HCT116 (cell line): ENCODE results near the gene COX20. TPM values are rescaled to one million over a fixed set of nuclear protein-coding genes. Genes with fewer than 3 reads are reported as not detected.

Experiments
- ATAC-seq: fragments of 200-7000 bp; cut with Tn5 transposase; 2 replicates; pipeline ENCODE4 v1.9.1; 2020; ENCODE audit warnings: mild to moderate bottlenecking, moderate library complexity
- BruUV-seq: library from RNA; stranded (reverse); fragments of 400-500 nt; replicated peaks from 2 replicates; lab custom pipeline; 2021; lab: Mats Ljungman, UMichigan
- CTCF ChIA-PET: fragments of 300-600 bp; sonication (Branson Sonifier 250); formaldehyde crosslinking; loops from one replicate; lab custom pipeline; 2021; ENCODE audit warnings: antibody characterized with exemption; lab: Charles Lee
- POLR2A ChIA-PET: fragments of 300-600, 350-600 bp; sonication (Branson Sonifier 250); formaldehyde crosslinking; loops from one replicate; lab custom pipeline; 2021; ENCODE audit warnings: antibody characterized with exemption; lab: Charles Lee
- RAD21 ChIA-PET, 2 experiments: fragments of 300-600 bp; sonication (Branson Sonifier 250); formaldehyde crosslinking; loops; one replicate each; lab custom pipeline; 2023; ENCODE audit warnings: low total read pairs in 2 of 2; ENCODE audit not compliant: uncharacterized antibody in 2 of 2, unreplicated experiment in 2 of 2, low non-redundant PET in 1 of 2; lab: Charles Lee
- DNase-seq: peaks from one replicate; pipeline ENCODE4 v3.0.0-alpha.2; 2010; ENCODE audit warnings: low read depth, low spot score
- H2AFZ ChIP-seq: fragments of 200-600 bp; shearing (Covaris generic), sonication (generic); 2 replicates; pipeline ENCODE4 v1.6.1; 2017; ENCODE audit warnings: low read depth, mixed run types, mixed read lengths, antibody characterized with exemption, low read length; ENCODE audit not compliant: poor library complexity, severe bottlenecking
- H3K27ac ChIP-seq: 2 replicates; pipeline ENCODE4 v1.5.1; 2012; ENCODE audit warnings: low read depth, low read length
- H3K27me3 ChIP-seq: fragments of 200-600 bp; sonication (generic); 2 replicates; pipeline ENCODE4 v1.6.1; 2016; ENCODE audit warnings: mixed run types, low read length, mixed read lengths; ENCODE audit not compliant: insufficient read depth
- H3K36me3 ChIP-seq, 2 experiments: fragments of 200-500 bp in 1 of 2; fragments of 200-600 bp in 1 of 2; sonication (Bioruptor generic) in 1 of 2; sonication (generic) in 1 of 2; 2 replicates each; pipeline versions ENCODE4 v1.5.1 to v1.6.1; 2014 to 2016; ENCODE audit warnings: low read length in 2 of 2, inconsistent platforms in 1 of 2, mixed read lengths in 1 of 2, mixed run types in 1 of 2; ENCODE audit not compliant: insufficient read depth in 2 of 2, control insufficient read depth in 1 of 2
- H3K4me1 ChIP-seq, 2 experiments: fragments of 200-600 bp in 1 of 2; sonication (generic) in 1 of 2; 2 replicates each; pipeline versions ENCODE4 v1.5.1 to v1.6.1; 2012 to 2017; ENCODE audit warnings: low read length in 2 of 2, inconsistent platforms in 1 of 2, mild to moderate bottlenecking in 1 of 2, mixed read lengths in 1 of 2, mixed run types in 1 of 2, moderate library complexity in 1 of 2; ENCODE audit not compliant: insufficient read depth in 2 of 2, control insufficient read depth in 1 of 2
- H3K4me2 ChIP-seq: fragments of 200-600 bp; sonication (generic); 2 replicates; pipeline ENCODE4 v1.6.1; 2017; ENCODE audit warnings: mixed run types, low read length, mixed read lengths
- H3K4me3 ChIP-seq, 2 experiments: fragments of 200-600 bp in 1 of 2; sonication (generic) in 1 of 2; replicated peaks in 1 of 2; 2 replicates each; pipeline ENCODE4 v1.5.1; 2011 to 2016; ENCODE audit warnings: low read length in 2 of 2, control low read depth in 1 of 2, low read depth in 1 of 2, mild to moderate bottlenecking in 1 of 2, mixed read lengths in 1 of 2, mixed run types in 1 of 2
- H3K79me2 ChIP-seq: fragments of 200-600 bp; sonication (generic); 2 replicates; pipeline ENCODE4 v1.6.1; 2017; ENCODE audit warnings: mild to moderate bottlenecking, mixed run types, low read length, moderate library complexity, mixed read lengths; ENCODE audit not compliant: insufficient read depth
- H3K9ac ChIP-seq: fragments of 200-600 bp; sonication (generic); 2 replicates; pipeline ENCODE4 v1.6.1; 2016; ENCODE audit warnings: low read length, mixed read lengths
- H3K9me2 ChIP-seq: fragments of 200-600 bp; sonication (generic), shearing (Covaris generic); 2 replicates; pipeline ENCODE4 v1.6.1; 2017; ENCODE audit warnings: mixed run types, mild to moderate bottlenecking, moderate library complexity; ENCODE audit not compliant: insufficient read depth
- H3K9me3 ChIP-seq, 2 experiments: fragments of 200-500 bp in 1 of 2; fragments of 200-600 bp in 1 of 2; sonication (Bioruptor generic) in 1 of 2; sonication (generic) in 1 of 2; 2 replicates each; pipeline ENCODE4 v1.6.1; 2014 to 2017; ENCODE audit warnings: low read length in 2 of 2, mixed read lengths in 2 of 2, inconsistent platforms in 1 of 2, low read depth in 1 of 2, mild to moderate bottlenecking in 1 of 2, mixed run types in 1 of 2, moderate library complexity in 1 of 2; ENCODE audit not compliant: control insufficient read depth in 1 of 2, insufficient read depth in 1 of 2
- H4K20me1 ChIP-seq: fragments of 200-600 bp; sonication (generic), shearing (Covaris generic); 2 replicates; pipeline ENCODE4 v1.6.1; 2017; ENCODE audit warnings: mixed run types, mild to moderate bottlenecking, moderate library complexity; ENCODE audit not compliant: insufficient read depth
- CEBPB ChIP-seq: IDR thresholded peaks from 2 replicates; pipeline ENCODE4 v1.6.1; 2012; ENCODE audit warnings: low read depth
- CTCF ChIP-seq, 3 experiments: fragments of 200-600 bp in 1 of 3; sonication (generic) in 1 of 3; IDR thresholded peaks in 2 of 3; conservative IDR thresholded peaks in 1 of 3; 2 replicates each; pipeline ENCODE4 v1.5.1; 2012 to 2017; ENCODE audit warnings: low read depth in 2 of 3, low read length in 2 of 3, antibody characterized with exemption in 1 of 3, borderline replicate concordance in 1 of 3, control low read depth in 1 of 3, mild to moderate bottlenecking in 1 of 3, mixed read lengths in 1 of 3, mixed run types in 1 of 3, moderate library complexity in 1 of 3; ENCODE audit not compliant: insufficient read depth in 1 of 3
- EGR1 ChIP-seq: IDR thresholded peaks from 2 replicates; pipeline ENCODE4 v1.6.1; 2012; ENCODE audit warnings: low read depth
- ELF1 ChIP-seq: IDR thresholded peaks from 2 replicates; pipeline ENCODE4 v1.6.1; 2012; ENCODE audit warnings: low read depth, borderline replicate concordance
- FOSL1 ChIP-seq: IDR thresholded peaks from 2 replicates; pipeline ENCODE4 v1.6.1; 2012; ENCODE audit warnings: low read depth
- MAX ChIP-seq: IDR thresholded peaks from 2 replicates; pipeline ENCODE4 v1.6.1; 2012
- POLR2A ChIP-seq: IDR thresholded peaks from 2 replicates; pipeline ENCODE4 v1.7.0; 2011; ENCODE audit warnings: borderline replicate concordance; ENCODE audit not compliant: insufficient read depth, insufficient read length; ENCODE audit errors: extremely low read depth
- SIN3A ChIP-seq: IDR thresholded peaks from 2 replicates; pipeline ENCODE4 v1.6.1; 2012; ENCODE audit warnings: low read depth
- SRF ChIP-seq: IDR thresholded peaks from 2 replicates; pipeline ENCODE4 v1.6.1; 2012; ENCODE audit warnings: low read depth
- TCF7L2 ChIP-seq: IDR thresholded peaks from 2 replicates; pipeline ENCODE4 v1.7.0; 2011; ENCODE audit warnings: borderline replicate concordance, inconsistent platforms; ENCODE audit not compliant: insufficient read depth, insufficient read length; ENCODE audit errors: extremely low read depth
- YY1 ChIP-seq: IDR thresholded peaks from 2 replicates; pipeline ENCODE4 v1.6.1; 2011; ENCODE audit warnings: low read length, low read depth, moderate library complexity, mild to moderate bottlenecking; ENCODE audit not compliant: insufficient replicate concordance; ENCODE audit errors: extremely low read depth
- intact Hi-C: fragments of 100-400 bp; cut with micrococcal nuclease; formaldehyde crosslinking; loops from 2 replicates; pipeline ENCODE4 v1.10.0; 2022
- total RNA-seq: library from RNA; stranded (reverse); gene quantifications from one replicate; pipeline ENCODE4 v1.2.1, GENCODE V29; 2021; ENCODE audit not compliant: unreplicated experiment

Gene COX20
- total RNA-seq, 1 experiment from 2014 or later = 48.1 TPM

- H2AFZ ChIP-seq = no peak overlapping the region
- H3K4me2 ChIP-seq = no peak overlapping the region
- no peaks in the 10 kb centered on the region for H3K79me2 ChIP-seq
- intact Hi-C loops = loop anchor here (10.0 kb wide), 1 partner anchor 338 kb away; the partner anchor contains the start of gene ADSS2
- TF ChIP-seq EGR1 = no peak
- no peak for TF ChIP-seq SIN3A
- no peak for TF ChIP-seq CEBPB
- no peak for TF ChIP-seq CTCF (IDR thresholded peaks at IDR 0.05 in 2 of 3, conservative IDR thresholded peaks at IDR 0.05 in 1 of 3; ENCODE audit: borderline replicate concordance in 1 of 3, insufficient read depth in 1 of 3, low read depth in 2 of 3, low read length in 2 of 3)
- TF ChIP-seq YY1 = no peak
- no peak for TF ChIP-seq TCF7L2
- TF ChIP-seq ELF1 = no peak
- TF ChIP-seq POLR2A = no peak
- no peak for TF ChIP-seq FOSL1
- no peak for TF ChIP-seq MAX
- no peak for TF ChIP-seq SRF
- CTCF ChIA-PET = no interaction called here
- RAD21 ChIA-PET = no interaction called here
- ATAC-seq (no peak), DNase-seq (no peak)
- no peaks in the 10 kb centered on the region for H4K20me1 ChIP-seq
- H3K27me3 ChIP-seq = no peaks in the 10 kb centered on the region
- H3K36me3 ChIP-seq = no peaks in the 10 kb centered on the region
- H3K27ac ChIP-seq = no peak overlapping the region
- POLR2A ChIA-PET = no interaction called here
- H3K9me3 ChIP-seq = no peaks in the 10 kb centered on the region
- no TSS peak for BruUV-seq
- peaks cover 0 to 7% of the 10 kb centered on the region in 2 experiments; a peak in 2 of 4 replicates for H3K4me1 ChIP-seq
- no peak overlapping the region for H3K9ac ChIP-seq
- no peaks in the 10 kb centered on the region for H3K9me2 ChIP-seq
- no peak overlapping the region for H3K4me3 ChIP-seq
These were observed 43.1 kb upstream of the COX20 start for GRCh38 chr1:244792188-244792850.
